ENCODE measurements around the gene MYH8. TPM values are rescaled to one million over a fixed set of nuclear protein-coding genes. Genes with fewer than 3 reads are reported as not detected.

Gene MYH8
- polyA plus RNA-seq, 1 donor (not counting 4 experiments of a cell fraction or from before 2014, with no cell fraction given), result not detected

DNA sequence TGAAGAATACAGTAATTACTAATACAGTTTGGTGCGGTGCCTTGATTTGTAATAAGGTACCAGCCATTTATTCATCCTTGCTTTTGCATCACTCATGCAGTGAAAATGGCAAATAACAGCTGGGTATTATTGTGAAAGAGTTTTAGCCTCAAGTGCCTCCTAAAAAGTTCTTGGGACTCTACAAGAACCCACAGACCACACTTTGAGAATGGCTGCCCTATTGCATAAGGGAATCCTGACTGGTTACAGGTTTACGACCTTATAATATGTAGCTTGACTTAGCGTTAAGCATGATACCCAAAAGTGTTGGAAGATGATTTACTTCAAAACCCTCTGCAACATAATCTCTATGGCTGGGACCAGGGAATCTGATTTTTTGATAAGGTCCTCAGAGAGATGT is 53.2 kb downstream of the MYH8 start:
- no peaks in the 10 kb centered on the region for H4K20me1 ChIP-seq (ENCODE audit: control insufficient read depth, extremely low read depth, insufficient read depth, low read length)
- DNase-seq (ENCODE audit: low read depth, low spot score) (no peak), FAIRE-seq (no peak)
- TF ChIP-seq CTCF (optimal IDR thresholded peaks at IDR 0.05 in 1 of 3, IDR thresholded peaks at IDR 0.05 in 1 of 3, conservative IDR thresholded peaks at IDR 0.05 in 1 of 3; ENCODE audit: extremely low read depth in 1 of 3, insufficient read depth in 2 of 3, low read length in 3 of 3) (no peak), EZH2 (IDR thresholded peaks at IDR 0.05; ENCODE audit: low read length) (no peak)
- H3K9me3 ChIP-seq (ENCODE audit: control insufficient read depth, low read depth, low read length), result no peaks in the 10 kb centered on the region
- no peaks in the 10 kb centered on the region for H3K27me3 ChIP-seq (ENCODE audit: control insufficient read depth, extremely low read depth, insufficient read depth, low read length)
- H3K4me3 ChIP-seq (ENCODE audit: control insufficient read depth in 2 of 3, extremely low read depth in 1 of 3, insufficient read depth in 2 of 3, low read depth in 1 of 3, low read length in 3 of 3), result no peak overlapping the region
- dilution Hi-C loops (cut with MboI; ENCODE audit: extremely low pct_ligation_motif_present, low sequenced_read_pairs), result no loop called here
- H3K9ac ChIP-seq (ENCODE audit: control insufficient read depth, extremely low read depth, insufficient read depth, low read length), result no peak overlapping the region
- no peaks in the 10 kb centered on the region for H3K36me3 ChIP-seq (ENCODE audit: control insufficient read depth in 2 of 2, extremely low read depth in 1 of 2, insufficient read depth in 2 of 2, low read length in 2 of 2)
- H3K27ac ChIP-seq (ENCODE audit: control insufficient read depth, insufficient read depth, low read length), result no peak overlapping the region
- no peak overlapping the region for H2AFZ ChIP-seq (ENCODE audit: control insufficient read depth, low read length)
- no peaks in the 10 kb centered on the region for H3K79me2 ChIP-seq (ENCODE audit: control insufficient read depth, insufficient read depth, low read length)
- H3K4me2 ChIP-seq (ENCODE audit: control insufficient read depth, extremely low read depth, insufficient read depth, low read depth, low read length), result no peak overlapping the region
- H3K4me1 ChIP-seq (ENCODE audit: control insufficient read depth, extremely low read depth, insufficient read depth, low read length), result no peaks in the 10 kb centered on the region
- no peaks in the 10 kb centered on the region for H3K9me1 ChIP-seq (ENCODE audit: control insufficient read depth, extremely low read depth, insufficient read depth, low read length)

DNA sequence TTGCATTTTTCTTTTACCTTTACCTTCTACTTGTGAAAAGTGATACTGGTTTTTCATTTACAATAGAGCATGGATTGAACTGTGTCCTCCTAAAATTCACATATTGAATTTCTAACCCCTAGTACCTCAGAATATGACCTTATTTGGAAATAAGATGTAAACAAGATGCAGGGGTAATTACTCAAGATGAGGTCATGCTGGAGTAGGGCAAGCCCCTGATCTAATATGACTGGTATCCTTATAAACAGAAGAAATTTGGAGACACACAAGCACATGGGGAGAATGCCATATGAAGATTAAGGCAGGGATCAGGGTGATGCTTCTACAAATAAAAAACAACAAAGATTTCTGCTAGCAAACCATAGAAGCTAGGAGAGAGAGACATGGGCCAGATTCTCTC is 61.2 kb downstream of the MYH8 start:
- no peaks in the 10 kb centered on the region for H3K9me3 ChIP-seq (ENCODE audit: control insufficient read depth, low read depth, low read length)
- dilution Hi-C loops (cut with MboI; ENCODE audit: extremely low pct_ligation_motif_present, low sequenced_read_pairs), result no loop called here
- no peak overlapping the region for H3K4me3 ChIP-seq (ENCODE audit: control insufficient read depth in 2 of 3, extremely low read depth in 1 of 3, insufficient read depth in 2 of 3, low read depth in 1 of 3, low read length in 3 of 3)
- no peaks in the 10 kb centered on the region for H3K4me1 ChIP-seq (ENCODE audit: control insufficient read depth, extremely low read depth, insufficient read depth, low read length)
- TF ChIP-seq CTCF (optimal IDR thresholded peaks at IDR 0.05 in 1 of 3, IDR thresholded peaks at IDR 0.05 in 1 of 3, conservative IDR thresholded peaks at IDR 0.05 in 1 of 3; ENCODE audit: extremely low read depth in 1 of 3, insufficient read depth in 2 of 3, low read length in 3 of 3) (no peak), EZH2 (IDR thresholded peaks at IDR 0.05; ENCODE audit: low read length) (no peak)
- H3K4me2 ChIP-seq (ENCODE audit: control insufficient read depth, extremely low read depth, insufficient read depth, low read depth, low read length), result no peak overlapping the region
- FAIRE-seq (no peak), DNase-seq (ENCODE audit: low read depth, low spot score) (no peak)
- no peaks in the 10 kb centered on the region for H3K27me3 ChIP-seq (ENCODE audit: control insufficient read depth, extremely low read depth, insufficient read depth, low read length)
- H3K9me1 ChIP-seq (ENCODE audit: control insufficient read depth, extremely low read depth, insufficient read depth, low read length), result no peaks in the 10 kb centered on the region
- no peaks in the 10 kb centered on the region for H4K20me1 ChIP-seq (ENCODE audit: control insufficient read depth, extremely low read depth, insufficient read depth, low read length)
- no peaks in the 10 kb centered on the region for H3K79me2 ChIP-seq (ENCODE audit: control insufficient read depth, insufficient read depth, low read length)
- H3K9ac ChIP-seq (ENCODE audit: control insufficient read depth, extremely low read depth, insufficient read depth, low read length), result no peak overlapping the region
- no peaks in the 10 kb centered on the region for H3K36me3 ChIP-seq (ENCODE audit: control insufficient read depth in 2 of 2, extremely low read depth in 1 of 2, insufficient read depth in 2 of 2, low read length in 2 of 2)
- H2AFZ ChIP-seq (ENCODE audit: control insufficient read depth, low read length), result no peak overlapping the region
- no peak overlapping the region for H3K27ac ChIP-seq (ENCODE audit: control insufficient read depth, insufficient read depth, low read length)
